Measurements from ENCODE around the gene CHN2. TPM values are rescaled to one million over a fixed set of nuclear protein-coding genes. Genes with fewer than 3 reads are reported as not detected.

The CHN2 gene
- total RNA-seq, 1 experiment from 2014 or later: 2.1 TPM

DNA sequence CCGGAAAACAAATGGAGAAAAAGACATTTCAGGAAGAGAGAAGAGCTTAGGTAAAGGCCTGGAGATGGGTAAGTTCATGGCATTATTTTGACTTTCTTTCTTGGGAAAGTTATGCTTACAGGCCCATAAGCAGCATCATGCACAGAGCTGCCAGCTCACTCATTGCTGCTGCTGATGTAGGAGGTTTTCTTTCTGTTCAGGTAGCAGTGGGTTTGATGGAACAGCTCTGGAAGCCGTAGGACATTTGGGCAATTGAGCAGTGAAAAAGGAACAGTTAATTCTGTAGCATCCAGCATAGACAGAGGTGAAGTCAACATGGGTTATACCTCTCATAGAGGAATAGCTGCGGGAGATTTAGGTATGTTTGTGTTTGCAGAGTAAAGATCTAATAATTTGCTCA lies 3.3 kb downstream of the CHN2 start:
- Histone ChIP-seq H3K9me2 (ENCODE audit: insufficient read depth) (no peaks in the 10 kb centered on the region), H3K4me2 (ENCODE audit: low read length) (no peak overlapping the region), H2AFZ (ENCODE audit: low read depth, low read length, poor library complexity, severe bottlenecking) (no peak overlapping the region), H3K36me3 (ENCODE audit: control insufficient read depth in 1 of 2, insufficient read depth in 2 of 2, low read length in 2 of 2) (no peaks in the 10 kb centered on the region), H3K27ac (ENCODE audit: low read depth, low read length) (no peak overlapping the region), H3K4me1 (ENCODE audit: control insufficient read depth in 1 of 2, insufficient read depth in 2 of 2, low read length in 2 of 2) (peaks cover 0 to 6% of the 10 kb centered on the region in 2 experiments; a peak in 1 of 4 replicates), H3K27me3 (ENCODE audit: insufficient read depth, low read length) (0 out of 2 replicates have a peak, but pooled peaks cover 7% of the 10 kb centered on the region), H3K9ac (ENCODE audit: low read length) (no peak overlapping the region), H3K79me2 (ENCODE audit: insufficient read depth, low read length) (no peaks in the 10 kb centered on the region), H3K4me3 (replicated peaks in 1 of 2; ENCODE audit: low read depth in 1 of 2, low read length in 2 of 2) (no peak overlapping the region), H3K9me3 (ENCODE audit: control insufficient read depth in 1 of 2, insufficient read depth in 1 of 2, low read depth in 1 of 2, low read length in 2 of 2) (no peaks in the 10 kb centered on the region), H4K20me1 (ENCODE audit: insufficient read depth) (no peaks in the 10 kb centered on the region)
- RAD21 ChIA-PET (ENCODE audit: low non-redundant PET in 1 of 2, low total read pairs in 2 of 2, uncharacterized antibody in 2 of 2, unreplicated experiment in 2 of 2): no interaction called here
- CTCF ChIA-PET: interaction anchor here (1.5 kb wide), 1 partner anchor 8 kb away, joined by 6 read pairs; no protein-coding TSS in a partner anchor
- intact Hi-C loops (cut with micrococcal nuclease): loop anchor here (10.0 kb wide), 1 partner anchor 147 kb away; no protein-coding TSS in a partner anchor
- TF ChIP-seq YY1 (IDR thresholded peaks at IDR 0.05; ENCODE audit: extremely low read depth, insufficient replicate concordance, low read depth, low read length): no peak
- no peak for TF ChIP-seq SP1 (IDR thresholded peaks at IDR 0.05; ENCODE audit: low read depth)
- TF ChIP-seq, protein P1, sequence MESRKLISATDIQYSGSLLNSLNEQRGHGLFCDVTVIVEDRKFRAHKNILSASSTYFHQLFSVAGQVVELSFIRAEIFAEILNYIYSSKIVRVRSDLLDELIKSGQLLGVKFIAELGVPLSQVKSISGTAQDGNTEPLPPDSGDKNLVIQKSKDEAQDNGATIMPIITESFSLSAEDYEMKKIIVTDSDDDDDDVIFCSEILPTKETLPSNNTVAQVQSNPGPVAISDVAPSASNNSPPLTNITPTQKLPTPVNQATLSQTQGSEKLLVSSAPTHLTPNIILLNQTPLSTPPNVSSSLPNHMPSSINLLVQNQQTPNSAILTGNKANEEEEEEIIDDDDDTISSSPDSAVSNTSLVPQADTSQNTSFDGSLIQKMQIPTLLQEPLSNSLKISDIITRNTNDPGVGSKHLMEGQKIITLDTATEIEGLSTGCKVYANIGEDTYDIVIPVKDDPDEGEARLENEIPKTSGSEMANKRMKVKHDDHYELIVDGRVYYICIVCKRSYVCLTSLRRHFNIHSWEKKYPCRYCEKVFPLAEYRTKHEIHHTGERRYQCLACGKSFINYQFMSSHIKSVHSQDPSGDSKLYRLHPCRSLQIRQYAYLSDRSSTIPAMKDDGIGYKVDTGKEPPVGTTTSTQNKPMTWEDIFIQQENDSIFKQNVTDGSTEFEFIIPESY (IDR thresholded peaks at IDR 0.05; ENCODE audit: extremely low read depth, insufficient replicate concordance, low read length): no peak
- no peak for TF ChIP-seq EGR1 (IDR thresholded peaks at IDR 0.05; ENCODE audit: low read depth)
- TF ChIP-seq CEBPB (IDR thresholded peaks at IDR 0.05; ENCODE audit: low read depth): no peak
- no peak for TF ChIP-seq POLR2AphosphoS5 (IDR thresholded peaks at IDR 0.05; ENCODE audit: low read depth, low read length)
- TF ChIP-seq ELF1 (IDR thresholded peaks at IDR 0.05; ENCODE audit: borderline replicate concordance, low read depth): no peak
- TF ChIP-seq MAX (IDR thresholded peaks at IDR 0.05): no peak
- no peak for TF ChIP-seq ZFX (IDR thresholded peaks at IDR 0.05)
- TF ChIP-seq JUND (IDR thresholded peaks at IDR 0.05): no peak
- no peak for TF ChIP-seq REST (IDR thresholded peaks at IDR 0.05; ENCODE audit: low read depth)
- no peak for TF ChIP-seq CTCF (IDR thresholded peaks at IDR 0.05 in 2 of 3, conservative IDR thresholded peaks at IDR 0.05 in 1 of 3; ENCODE audit: borderline replicate concordance in 1 of 3, insufficient read depth in 1 of 3, low read depth in 2 of 3, low read length in 2 of 3)
- no peak for TF ChIP-seq FOSL1 (IDR thresholded peaks at IDR 0.05; ENCODE audit: low read depth)
- no peak for TF ChIP-seq TCF7L2 (IDR thresholded peaks at IDR 0.05; ENCODE audit: borderline replicate concordance, extremely low read depth, insufficient read depth, insufficient read length)
- no peak for TF ChIP-seq ZNF274 (IDR thresholded peaks at IDR 0.05; ENCODE audit: low read depth, low read length)
- TF ChIP-seq SIN3A (IDR thresholded peaks at IDR 0.05; ENCODE audit: low read depth): no peak
- TF ChIP-seq CBX3 (IDR thresholded peaks at IDR 0.05; ENCODE audit: low read depth): no peak
- POLR2A ChIA-PET: no interaction called here
- no TSS peak for BruUV-seq (replicated peaks)
- DNase-seq (ENCODE audit: low read depth, low spot score) (no peak), ATAC-seq (no peak)

Data from HCT116 (cell line).